ENCODE data around the gene TMEM17.

- TF ChIP-seq, protein P1, sequence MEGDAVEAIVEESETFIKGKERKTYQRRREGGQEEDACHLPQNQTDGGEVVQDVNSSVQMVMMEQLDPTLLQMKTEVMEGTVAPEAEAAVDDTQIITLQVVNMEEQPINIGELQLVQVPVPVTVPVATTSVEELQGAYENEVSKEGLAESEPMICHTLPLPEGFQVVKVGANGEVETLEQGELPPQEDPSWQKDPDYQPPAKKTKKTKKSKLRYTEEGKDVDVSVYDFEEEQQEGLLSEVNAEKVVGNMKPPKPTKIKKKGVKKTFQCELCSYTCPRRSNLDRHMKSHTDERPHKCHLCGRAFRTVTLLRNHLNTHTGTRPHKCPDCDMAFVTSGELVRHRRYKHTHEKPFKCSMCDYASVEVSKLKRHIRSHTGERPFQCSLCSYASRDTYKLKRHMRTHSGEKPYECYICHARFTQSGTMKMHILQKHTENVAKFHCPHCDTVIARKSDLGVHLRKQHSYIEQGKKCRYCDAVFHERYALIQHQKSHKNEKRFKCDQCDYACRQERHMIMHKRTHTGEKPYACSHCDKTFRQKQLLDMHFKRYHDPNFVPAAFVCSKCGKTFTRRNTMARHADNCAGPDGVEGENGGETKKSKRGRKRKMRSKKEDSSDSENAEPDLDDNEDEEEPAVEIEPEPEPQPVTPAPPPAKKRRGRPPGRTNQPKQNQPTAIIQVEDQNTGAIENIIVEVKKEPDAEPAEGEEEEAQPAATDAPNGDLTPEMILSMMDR (IDR thresholded peaks at IDR 0.05): no peak
- TF ChIP-seq POLR2A (IDR thresholded peaks at IDR 0.05): no peak
Measured at GRCh38 chr2:62537814-62538213, 31.8 kb upstream of the TMEM17 start.

All from heart left ventricle (tissue), 13 donors.